Measurements from ENCODE around the gene ADGRA1. TPM values are rescaled to one million over a fixed set of nuclear protein-coding genes. Genes with fewer than 3 reads are reported as not detected.

Gene ADGRA1
- total RNA-seq, 3 donors from 2014 or later (not counting 1 experiment from before 2014, with no cell fraction given): not detected

DNA sequence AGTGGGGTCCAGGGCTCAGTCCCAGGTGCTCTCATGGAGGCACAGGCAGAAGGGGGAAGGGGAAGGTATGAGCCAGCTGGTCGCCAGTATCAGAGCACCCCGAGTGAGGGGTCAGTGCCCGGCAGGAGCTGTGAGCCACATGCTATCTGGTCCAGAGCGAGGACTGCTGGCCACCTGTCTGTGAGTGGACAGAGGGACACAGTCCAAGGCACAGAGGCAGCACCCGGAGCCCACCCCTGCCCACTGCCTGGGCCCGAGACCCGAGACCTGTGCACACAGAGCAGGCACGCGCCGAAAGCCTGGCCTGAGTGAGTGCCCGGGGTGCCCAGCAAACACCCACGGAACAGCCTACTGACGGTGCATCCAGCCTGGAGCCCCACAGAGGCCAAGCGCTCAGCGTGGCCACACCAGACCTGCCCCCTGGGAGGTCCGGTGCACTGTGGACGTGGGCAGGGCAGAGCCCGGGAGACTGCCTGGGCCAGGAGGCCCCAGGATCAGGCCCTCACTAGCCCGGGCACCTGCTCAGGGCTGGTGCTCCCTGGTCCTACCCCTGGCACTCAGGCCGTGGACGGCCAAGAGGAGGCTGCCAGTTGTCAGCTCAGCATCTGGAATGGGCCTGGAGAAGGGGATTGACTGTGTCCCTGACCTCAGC, 29.4 kb downstream of the ADGRA1 start:
- ATAC-seq (no peak), DNase-seq (no peak)
- Histone ChIP-seq H3K27ac (ENCODE audit: low read length) (no peak overlapping the region), H3K4me1 (ENCODE audit: control insufficient read depth, insufficient read depth, low read length) (peaks cover 12% of the 10 kb centered on the region), H3K36me3 (ENCODE audit: control insufficient read depth, insufficient read depth, low read length) (no peaks in the 10 kb centered on the region), H3K9me3 (ENCODE audit: control insufficient read depth, insufficient read depth, low read length) (no peaks in the 10 kb centered on the region), H3K27me3 (ENCODE audit: control insufficient read depth, insufficient read depth, low read length) (no peaks in the 10 kb centered on the region), H3K4me3 (ENCODE audit: low read length) (no peak overlapping the region)
- Mint-ChIP-seq H3K27ac (no peak overlapping the region), H3K36me3 (no peaks in the 10 kb centered on the region), H3K4me3 (no peak overlapping the region), H3K9me3 (no peaks in the 10 kb centered on the region), H3K4me1 (no peaks in the 10 kb centered on the region), H3K27me3 (ENCODE audit: low read depth in 2 of 2) (peaks cover 0 to 2% of the 10 kb centered on the region in 2 donors)
- no peak for TF ChIP-seq CTCF (IDR thresholded peaks at IDR 0.05)
- intact Hi-C loops (cut with micrococcal nuclease): no loop called here
- WGBS (ENCODE audit: insufficient coverage): 91% methylated on average over 21 of the region's 21 CpGs

- Histone ChIP-seq H3K4me1 (ENCODE audit: control insufficient read depth, insufficient read depth, low read length) (peaks cover 17% of the 10 kb centered on the region), H3K36me3 (ENCODE audit: control insufficient read depth, insufficient read depth, low read length) (no peaks in the 10 kb centered on the region), H3K9me3 (ENCODE audit: control insufficient read depth, insufficient read depth, low read length) (no peaks in the 10 kb centered on the region), H3K27ac (ENCODE audit: low read length) (no peak overlapping the region), H3K27me3 (ENCODE audit: control insufficient read depth, insufficient read depth, low read length) (no peaks in the 10 kb centered on the region), H3K4me3 (ENCODE audit: low read length) (no peak overlapping the region)
- ATAC-seq (no peak), DNase-seq (no peak)
- no peak overlapping the region for H3K27ac Mint-ChIP-seq
- TF ChIP-seq CTCF (IDR thresholded peaks at IDR 0.05): no peak
- no peaks in the 10 kb centered on the region for H3K36me3 Mint-ChIP-seq
- intact Hi-C loops (cut with micrococcal nuclease): no loop called here
- no peaks in the 10 kb centered on the region for H3K9me3 Mint-ChIP-seq
- 81% methylated on average over 8 of the region's 8 CpGs for WGBS (ENCODE audit: insufficient coverage)
- H3K27me3 Mint-ChIP-seq (ENCODE audit: low read depth in 2 of 2): peaks cover 0 to 2% of the 10 kb centered on the region in 2 donors
- no peak overlapping the region for H3K4me3 Mint-ChIP-seq
- peaks cover 3% of the 10 kb centered on the region in 2 donors for H3K4me1 Mint-ChIP-seq
Observed at GRCh38 chr10:133117688-133118071, 30.0 kb downstream of the ADGRA1 start.

GRCh38 chr10:133121479-133121878, 33.8 kb downstream of the ADGRA1 start:
- 95% methylated on average over 8 of the region's 8 CpGs for WGBS (ENCODE audit: insufficient coverage)
- Histone ChIP-seq H3K36me3 (ENCODE audit: control insufficient read depth, insufficient read depth, low read length) (no peaks in the 10 kb centered on the region), H3K27ac (ENCODE audit: low read length) (no peak overlapping the region), H3K27me3 (ENCODE audit: control insufficient read depth, insufficient read depth, low read length) (no peaks in the 10 kb centered on the region), H3K9me3 (ENCODE audit: control insufficient read depth, insufficient read depth, low read length) (no peaks in the 10 kb centered on the region), H3K4me1 (ENCODE audit: control insufficient read depth, insufficient read depth, low read length) (peaks cover 25% of the 10 kb centered on the region), H3K4me3 (ENCODE audit: low read length) (no peak overlapping the region)
- intact Hi-C loops (cut with micrococcal nuclease): no loop called here
- DNase-seq (no peak), ATAC-seq (peak in 1 of 3 donors; percentile 8)
- H3K27me3 Mint-ChIP-seq (ENCODE audit: low read depth in 2 of 2): peaks cover 9 to 13% of the 10 kb centered on the region in 2 donors
- H3K4me3 Mint-ChIP-seq: no peak overlapping the region
- H3K36me3 Mint-ChIP-seq: no peaks in the 10 kb centered on the region
- no peak overlapping the region for H3K27ac Mint-ChIP-seq
- peaks cover 11 to 12% of the 10 kb centered on the region in 2 donors for H3K4me1 Mint-ChIP-seq
- no peak for TF ChIP-seq CTCF (IDR thresholded peaks at IDR 0.05)
- no peaks in the 10 kb centered on the region for H3K9me3 Mint-ChIP-seq
